ENCODE results near the gene TMEM201.

- no peak for TF ChIP-seq POLR2A (IDR thresholded peaks at IDR 0.05; ENCODE audit: low read depth, low read length)
- no peak for TF ChIP-seq POLR2AphosphoS5 (IDR thresholded peaks at IDR 0.05; ENCODE audit: insufficient read depth, low read depth, low read length)
- no peak for TF ChIP-seq CTCF (IDR thresholded peaks at IDR 0.05; ENCODE audit: extremely low read depth in 1 of 2, insufficient read depth in 1 of 2, low read depth in 1 of 2, low read length in 2 of 2)
- TF ChIP-seq, protein P1, sequence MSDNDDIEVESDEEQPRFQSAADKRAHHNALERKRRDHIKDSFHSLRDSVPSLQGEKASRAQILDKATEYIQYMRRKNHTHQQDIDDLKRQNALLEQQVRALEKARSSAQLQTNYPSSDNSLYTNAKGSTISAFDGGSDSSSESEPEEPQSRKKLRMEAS (IDR thresholded peaks at IDR 0.05; ENCODE audit: insufficient read depth, insufficient read length): no peak
- TF ChIP-seq MYC (IDR thresholded peaks at IDR 0.05; ENCODE audit: low read depth, low read length): no peak
- TF ChIP-seq EZH2 (IDR thresholded peaks at IDR 0.05; ENCODE audit: borderline replicate concordance, low read depth, low read length, severe bottlenecking): no peak
- no peak for TF ChIP-seq JUN (IDR thresholded peaks at IDR 0.05; ENCODE audit: borderline replicate concordance, insufficient read depth, insufficient read length, low read depth)
These were observed 41.8 kb downstream of the TMEM201 start for GRCh38 chr1:9630331-9631111.
